SK-N-SH treated with all-trans-retinoic acid at 6 μM for 48 hours (cell line): ENCODE data around the gene GPATCH1.

Source experiments
- ATAC-seq: fragments of 200-7000 bp; cut with Tn5 transposase; 3 replicates; pipeline ENCODE4 v1.9.1; 2020; ENCODE audit warnings: mild to moderate bottlenecking, moderate library complexity
- BACH2 ChIP-seq: fragments of 250-450 bp; sonication (Bioruptor Pico); IDR thresholded peaks from 2 replicates; pipeline ENCODE4 v1.9.0; 2021; ENCODE audit warnings: mild to moderate bottlenecking, borderline replicate concordance
- CSDC2 ChIP-seq: fragments of 250-450 bp; sonication (Bioruptor Pico); IDR thresholded peaks from 2 replicates; pipeline ENCODE4 v1.5.0; 2020; ENCODE audit warnings: mild to moderate bottlenecking, moderate library complexity
- CSRNP3 ChIP-seq: fragments of 250-450 bp; sonication (Bioruptor Pico); IDR thresholded peaks from 2 replicates; pipeline ENCODE4 v1.5.1; 2021; ENCODE audit warnings: mild to moderate bottlenecking, moderate library complexity
- ESRRG ChIP-seq: fragments of 250-450 bp; sonication (Bioruptor Pico); IDR thresholded peaks from 2 replicates; pipeline ENCODE4 v1.6.1; 2021; ENCODE audit warnings: mild to moderate bottlenecking
- ISL1 ChIP-seq: fragments of 250-450 bp; sonication (Bioruptor Pico); IDR thresholded peaks from 2 replicates; pipeline ENCODE4 v2.1.2; 2022; ENCODE audit warnings: mild to moderate bottlenecking, moderate library complexity
- OSR1 ChIP-seq: fragments of 250-450 bp; sonication (Bioruptor Pico); IDR thresholded peaks from 2 replicates; pipeline ENCODE4 v1.8.0; 2022; ENCODE audit warnings: moderate library complexity, mild to moderate bottlenecking, inconsistent platforms
- PATZ1 ChIP-seq: fragments of 250-450 bp; sonication (Bioruptor Pico); IDR thresholded peaks from 2 replicates; pipeline ENCODE4 v1.8.0; 2020; ENCODE audit warnings: mild to moderate bottlenecking, moderate library complexity, borderline replicate concordance
- PPARA ChIP-seq: fragments of 250-450 bp; sonication (Bioruptor Pico); IDR thresholded peaks from 2 replicates; pipeline ENCODE4 v1.5.0; 2020; ENCODE audit warnings: mild to moderate bottlenecking, borderline replicate concordance
- RARB ChIP-seq: fragments of 250-450 bp; sonication (Bioruptor Pico); IDR thresholded peaks from 2 replicates; pipeline ENCODE4 v1.8.0; 2021; ENCODE audit warnings: mild to moderate bottlenecking, moderate library complexity
- TOX ChIP-seq: fragments of 250-450 bp; sonication (Bioruptor Pico); IDR thresholded peaks from 2 replicates; pipeline ENCODE4 v1.8.0; 2021; ENCODE audit warnings: mild to moderate bottlenecking, moderate library complexity, borderline replicate concordance
- ZC3H10 ChIP-seq: fragments of 250-450 bp; sonication (Bioruptor Pico); IDR thresholded peaks from 2 replicates; pipeline ENCODE4 v1.5.1; 2021; ENCODE audit warnings: mild to moderate bottlenecking, moderate library complexity
- ZFP3 ChIP-seq: fragments of 250-450 bp; sonication (Bioruptor Pico); IDR thresholded peaks from 2 replicates; pipeline ENCODE4 v1.5.0; 2020; ENCODE audit warnings: mild to moderate bottlenecking, moderate library complexity
- ZFP30 ChIP-seq: fragments of 450-650 bp; formaldehyde crosslinking; IDR thresholded peaks from 2 replicates; pipeline ENCODE4 v1.5.0; 2022; ENCODE audit warnings: mild to moderate bottlenecking, moderate library complexity
- ZNF565 ChIP-seq: fragments of 450-650 bp; formaldehyde crosslinking; conservative IDR thresholded peaks from 2 replicates; pipeline ENCODE4 v1.5.0; 2020; ENCODE audit warnings: low read depth, mild to moderate bottlenecking, moderate library complexity
- ZNF70 ChIP-seq: fragments of 450-650 bp; formaldehyde crosslinking; IDR thresholded peaks from 2 replicates; pipeline ENCODE4 v1.5.0; 2020; ENCODE audit warnings: mild to moderate bottlenecking, moderate library complexity
- TF ChIP-seq, protein P1 (sequence below): fragments of 250-450 bp; sonication (Bioruptor Pico); IDR thresholded peaks from 2 replicates; pipeline ENCODE4 v1.5.0; 2020; ENCODE audit warnings: mild to moderate bottlenecking, moderate library complexity
- TF ChIP-seq, protein P2 (sequence below): fragments of 250-450 bp; sonication (Bioruptor Pico); IDR thresholded peaks from 2 replicates; pipeline ENCODE4 v1.5.1; 2020; ENCODE audit warnings: low read depth, mild to moderate bottlenecking, moderate library complexity

GPATCH1 gene

GRCh38 chr19:33047422-33047821 is 33.6 kb upstream of the GPATCH1 start:
- no peak for ATAC-seq

DNA sequence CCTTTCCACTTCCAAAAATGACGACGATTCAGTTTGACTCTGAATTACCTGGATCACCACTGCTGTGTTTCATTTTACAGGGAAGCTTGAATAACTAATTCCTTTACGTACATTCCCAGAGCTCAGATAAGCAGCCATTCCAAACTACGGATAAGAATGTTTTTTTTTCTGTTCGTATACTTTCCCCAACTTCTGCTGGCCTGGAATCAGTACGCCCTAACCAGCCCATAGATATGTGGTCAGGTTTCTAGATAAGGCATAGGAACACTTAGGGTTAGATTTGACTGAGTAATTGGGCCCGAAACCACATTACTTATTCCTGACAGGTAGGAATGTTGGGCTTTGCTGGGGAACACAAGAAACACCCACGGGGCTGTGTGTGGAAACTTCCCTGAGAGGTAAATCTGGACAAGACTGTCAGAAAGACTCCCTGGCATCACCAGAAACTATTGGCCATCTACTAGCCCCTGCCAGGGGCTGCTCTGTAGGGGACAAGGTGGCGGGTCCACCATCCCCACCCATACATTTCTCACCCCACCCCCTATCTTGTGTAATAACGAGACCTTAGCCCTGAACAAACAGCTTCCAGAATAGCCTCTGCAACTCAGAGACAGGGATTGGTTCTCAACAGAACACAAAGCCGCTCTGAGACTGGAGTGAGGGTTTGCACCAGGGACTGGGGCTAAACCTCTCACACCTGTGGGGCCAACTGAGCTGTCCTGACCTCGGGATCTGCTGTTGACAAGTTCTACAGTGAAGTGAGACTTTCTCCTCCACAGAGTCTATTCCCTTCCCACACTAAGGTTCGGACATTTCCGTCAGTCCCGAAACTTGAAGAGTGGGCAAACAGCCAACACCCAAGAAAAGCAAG is 31.9 kb upstream of the GPATCH1 start:
- TF ChIP-seq BACH2 (CRISPR knock-in tag), result no peak
- no peak for TF ChIP-seq TOX
- no peak for TF ChIP-seq ZFP3 (CRISPR knock-in tag)
- no peak for TF ChIP-seq OSR1
- TF ChIP-seq PATZ1, result no peak
- no peak for ATAC-seq

More at GRCh38 chr19:33047422-33047821, 33.6 kb upstream of the GPATCH1 start:
- no peak for TF ChIP-seq CSRNP3 (CRISPR knock-in tag)
- no peak for TF ChIP-seq CSDC2 (CRISPR knock-in tag)
- no peak for TF ChIP-seq ESRRG (CRISPR knock-in tag)
- TF ChIP-seq ISL1 (CRISPR knock-in tag), result no peak
- TF ChIP-seq PATZ1, result no peak
- no peak for TF ChIP-seq ZNF70
- TF ChIP-seq, protein P1, sequence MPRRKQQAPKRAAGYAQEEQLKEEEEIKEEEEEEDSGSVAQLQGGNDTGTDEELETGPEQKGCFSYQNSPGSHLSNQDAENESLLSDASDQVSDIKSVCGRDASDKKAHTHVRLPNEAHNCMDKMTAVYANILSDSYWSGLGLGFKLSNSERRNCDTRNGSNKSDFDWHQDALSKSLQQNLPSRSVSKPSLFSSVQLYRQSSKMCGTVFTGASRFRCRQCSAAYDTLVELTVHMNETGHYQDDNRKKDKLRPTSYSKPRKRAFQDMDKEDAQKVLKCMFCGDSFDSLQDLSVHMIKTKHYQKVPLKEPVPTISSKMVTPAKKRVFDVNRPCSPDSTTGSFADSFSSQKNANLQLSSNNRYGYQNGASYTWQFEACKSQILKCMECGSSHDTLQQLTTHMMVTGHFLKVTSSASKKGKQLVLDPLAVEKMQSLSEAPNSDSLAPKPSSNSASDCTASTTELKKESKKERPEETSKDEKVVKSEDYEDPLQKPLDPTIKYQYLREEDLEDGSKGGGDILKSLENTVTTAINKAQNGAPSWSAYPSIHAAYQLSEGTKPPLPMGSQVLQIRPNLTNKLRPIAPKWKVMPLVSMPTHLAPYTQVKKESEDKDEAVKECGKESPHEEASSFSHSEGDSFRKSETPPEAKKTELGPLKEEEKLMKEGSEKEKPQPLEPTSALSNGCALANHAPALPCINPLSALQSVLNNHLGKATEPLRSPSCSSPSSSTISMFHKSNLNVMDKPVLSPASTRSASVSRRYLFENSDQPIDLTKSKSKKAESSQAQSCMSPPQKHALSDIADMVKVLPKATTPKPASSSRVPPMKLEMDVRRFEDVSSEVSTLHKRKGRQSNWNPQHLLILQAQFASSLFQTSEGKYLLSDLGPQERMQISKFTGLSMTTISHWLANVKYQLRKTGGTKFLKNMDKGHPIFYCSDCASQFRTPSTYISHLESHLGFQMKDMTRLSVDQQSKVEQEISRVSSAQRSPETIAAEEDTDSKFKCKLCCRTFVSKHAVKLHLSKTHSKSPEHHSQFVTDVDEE (CRISPR knock-in tag), result no peak
- TF ChIP-seq BACH2 (CRISPR knock-in tag), result no peak
- TF ChIP-seq ZFP30, result no peak
- TF ChIP-seq ZC3H10, result no peak
- no peak for TF ChIP-seq ZNF565 (CRISPR knock-in tag)
- TF ChIP-seq RARB, result no peak

DNA sequence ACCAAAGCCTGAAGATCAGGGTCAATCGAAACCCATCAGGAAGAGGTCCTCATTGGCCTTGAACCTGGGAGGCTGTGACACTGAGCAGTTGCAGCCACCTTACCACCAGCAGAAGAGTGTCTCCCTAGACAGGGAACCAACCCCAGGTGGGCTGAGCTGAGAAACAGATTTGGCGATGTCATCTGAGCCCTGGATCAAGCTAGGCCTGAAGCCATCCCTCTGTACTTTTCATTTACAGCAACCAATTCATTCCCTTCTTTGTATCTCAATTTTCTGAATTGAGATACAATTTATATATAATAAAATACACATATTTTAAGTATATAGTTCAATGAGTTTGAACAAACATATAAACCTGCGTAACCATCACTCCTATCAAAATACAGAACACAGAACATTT is 30.9 kb upstream of the GPATCH1 start:
- no peak for TF ChIP-seq ISL1 (CRISPR knock-in tag)
- no peak for ATAC-seq

- TF ChIP-seq ESRRG (CRISPR knock-in tag), result no peak
- TF ChIP-seq ZC3H10, result no peak
- no peak for TF ChIP-seq CSDC2 (CRISPR knock-in tag)
- no peak for TF ChIP-seq OSR1
- TF ChIP-seq ZNF70, result no peak
- no peak for TF ChIP-seq PPARA (CRISPR knock-in tag)
- TF ChIP-seq, protein P2, sequence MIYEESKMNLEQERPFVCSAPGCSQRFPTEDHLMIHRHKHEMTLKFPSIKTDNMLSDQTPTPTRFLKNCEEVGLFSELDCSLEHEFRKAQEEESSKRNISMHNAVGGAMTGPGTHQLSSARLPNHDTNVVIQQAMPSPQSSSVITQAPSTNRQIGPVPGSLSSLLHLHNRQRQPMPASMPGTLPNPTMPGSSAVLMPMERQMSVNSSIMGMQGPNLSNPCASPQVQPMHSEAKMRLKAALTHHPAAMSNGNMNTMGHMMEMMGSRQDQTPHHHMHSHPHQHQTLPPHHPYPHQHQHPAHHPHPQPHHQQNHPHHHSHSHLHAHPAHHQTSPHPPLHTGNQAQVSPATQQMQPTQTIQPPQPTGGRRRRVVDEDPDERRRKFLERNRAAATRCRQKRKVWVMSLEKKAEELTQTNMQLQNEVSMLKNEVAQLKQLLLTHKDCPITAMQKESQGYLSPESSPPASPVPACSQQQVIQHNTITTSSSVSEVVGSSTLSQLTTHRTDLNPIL (CRISPR knock-in tag), result no peak
- TF ChIP-seq CSRNP3 (CRISPR knock-in tag), result no peak
- no peak for ATAC-seq
Measured at GRCh38 chr19:33052352-33052972, 28.5 kb upstream of the GPATCH1 start.
